Measurements from ENCODE around the gene ZER1. TPM values are rescaled to one million over a fixed set of nuclear protein-coding genes. Genes with fewer than 3 reads are reported as not detected.

ZER1 gene
- total RNA-seq, 1 donor from 2014 or later, result 37.2 TPM

- Mint-ChIP-seq H3K27ac (peak overlapping the region; percentile 94), H3K27me3 (ENCODE audit: low read depth) (no peaks in the 10 kb centered on the region), H3K36me3 (peaks cover 13% of the 10 kb centered on the region), H3K4me1 (peaks cover 4% of the 10 kb centered on the region), H3K4me3 (peak overlapping the region; percentile 46), H3K9me3 (no peaks in the 10 kb centered on the region)
- DNase-seq (ENCODE audit: low spot score in 2 of 2, unreplicated experiment in 2 of 2), result peak; percentile 47 to 74
- TF ChIP-seq, protein P1, sequence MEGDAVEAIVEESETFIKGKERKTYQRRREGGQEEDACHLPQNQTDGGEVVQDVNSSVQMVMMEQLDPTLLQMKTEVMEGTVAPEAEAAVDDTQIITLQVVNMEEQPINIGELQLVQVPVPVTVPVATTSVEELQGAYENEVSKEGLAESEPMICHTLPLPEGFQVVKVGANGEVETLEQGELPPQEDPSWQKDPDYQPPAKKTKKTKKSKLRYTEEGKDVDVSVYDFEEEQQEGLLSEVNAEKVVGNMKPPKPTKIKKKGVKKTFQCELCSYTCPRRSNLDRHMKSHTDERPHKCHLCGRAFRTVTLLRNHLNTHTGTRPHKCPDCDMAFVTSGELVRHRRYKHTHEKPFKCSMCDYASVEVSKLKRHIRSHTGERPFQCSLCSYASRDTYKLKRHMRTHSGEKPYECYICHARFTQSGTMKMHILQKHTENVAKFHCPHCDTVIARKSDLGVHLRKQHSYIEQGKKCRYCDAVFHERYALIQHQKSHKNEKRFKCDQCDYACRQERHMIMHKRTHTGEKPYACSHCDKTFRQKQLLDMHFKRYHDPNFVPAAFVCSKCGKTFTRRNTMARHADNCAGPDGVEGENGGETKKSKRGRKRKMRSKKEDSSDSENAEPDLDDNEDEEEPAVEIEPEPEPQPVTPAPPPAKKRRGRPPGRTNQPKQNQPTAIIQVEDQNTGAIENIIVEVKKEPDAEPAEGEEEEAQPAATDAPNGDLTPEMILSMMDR (IDR thresholded peaks at IDR 0.05; ENCODE audit: unreplicated experiment), result peak; percentile 46
Observed at GRCh38 chr9:128733256-128733655, 38.5 kb downstream of the ZER1 start.

DNA sequence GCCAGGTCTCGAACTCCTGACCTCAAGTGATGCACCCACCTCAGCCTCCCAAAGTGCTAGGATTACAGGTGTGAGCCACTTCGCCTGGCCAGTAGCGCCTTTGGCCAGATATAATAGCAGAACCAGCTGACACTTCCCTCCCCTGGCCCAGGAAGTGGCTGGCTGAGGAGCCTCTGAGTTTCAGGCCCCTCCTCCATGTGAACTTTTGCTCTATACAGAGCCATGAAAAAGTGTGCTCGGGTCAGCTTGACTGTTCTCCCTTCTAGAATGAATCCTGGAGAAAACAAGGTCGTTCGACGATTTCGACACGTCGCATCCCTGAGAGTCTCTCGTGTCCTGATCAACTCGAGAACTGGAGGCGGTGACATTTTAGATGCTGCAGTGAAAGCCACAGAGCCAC is 39.2 kb downstream of the ZER1 start:
- Mint-ChIP-seq H3K9me3 (no peaks in the 10 kb centered on the region), H3K27ac (peak overlapping the region; percentile 94), H3K27me3 (ENCODE audit: low read depth) (no peaks in the 10 kb centered on the region), H3K4me3 (no peak overlapping the region), H3K4me1 (peaks cover 4% of the 10 kb centered on the region), H3K36me3 (peaks cover 12% of the 10 kb centered on the region)
- DNase-seq (ENCODE audit: low spot score in 2 of 2, unreplicated experiment in 2 of 2), result no peak
- TF ChIP-seq, protein P1 (IDR thresholded peaks at IDR 0.05; ENCODE audit: unreplicated experiment), result no peak

DNA sequence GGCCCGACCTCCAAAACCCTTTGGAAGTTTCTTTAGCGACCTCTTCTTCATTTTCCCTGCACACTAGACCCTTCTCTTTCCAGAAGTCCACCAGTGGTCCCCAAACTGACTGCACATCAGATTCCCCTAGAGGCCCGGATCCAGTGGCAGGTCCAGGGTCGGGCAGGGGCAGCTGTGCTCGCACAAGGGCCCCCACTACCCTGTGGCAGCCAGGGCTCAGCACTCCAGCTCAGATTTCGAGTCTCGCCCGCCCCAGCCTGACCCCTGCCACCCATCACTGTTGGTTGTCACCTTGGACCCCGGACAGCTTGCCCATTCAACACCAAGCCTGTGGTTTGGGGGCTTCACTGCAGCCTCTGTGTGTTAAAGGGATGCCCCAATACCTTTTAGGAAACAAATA is 40.0 kb downstream of the ZER1 start:
- no peaks in the 10 kb centered on the region for H3K9me3 Mint-ChIP-seq
- no peak for DNase-seq (ENCODE audit: low spot score in 2 of 2, unreplicated experiment in 2 of 2)
- H3K4me3 Mint-ChIP-seq, result no peak overlapping the region
- H3K4me1 Mint-ChIP-seq, result peaks cover 4% of the 10 kb centered on the region
- no peaks in the 10 kb centered on the region for H3K27me3 Mint-ChIP-seq (ENCODE audit: low read depth)
- peaks cover 7% of the 10 kb centered on the region for H3K36me3 Mint-ChIP-seq
- H3K27ac Mint-ChIP-seq, result no peak overlapping the region
- TF ChIP-seq, protein P1 (IDR thresholded peaks at IDR 0.05; ENCODE audit: unreplicated experiment), result no peak

DNA sequence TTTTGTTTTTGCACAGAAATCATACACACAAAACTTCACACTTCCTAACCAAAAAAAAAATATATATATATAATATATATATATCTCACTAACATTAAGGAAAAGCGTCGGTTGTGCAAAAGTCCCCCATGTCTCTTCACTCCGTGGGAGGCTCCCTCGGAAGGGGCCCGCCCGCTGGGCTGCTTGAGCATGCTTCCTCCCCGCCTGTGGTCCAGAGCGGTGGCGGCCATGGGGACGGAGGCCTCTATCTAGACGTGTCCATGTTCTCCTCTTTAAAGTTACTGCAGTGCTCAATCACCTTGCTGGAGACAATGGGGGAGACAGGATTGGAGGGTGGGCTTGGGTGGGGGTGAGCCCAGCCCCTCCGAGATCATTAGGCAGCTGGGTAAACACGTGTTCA is 40.6 kb downstream of the ZER1 start:
- Mint-ChIP-seq H3K36me3 (peaks cover 7% of the 10 kb centered on the region), H3K27me3 (ENCODE audit: low read depth) (no peaks in the 10 kb centered on the region), H3K4me1 (peaks cover 4% of the 10 kb centered on the region), H3K27ac (no peak overlapping the region), H3K4me3 (no peak overlapping the region), H3K9me3 (no peaks in the 10 kb centered on the region)
- TF ChIP-seq, protein P1 (IDR thresholded peaks at IDR 0.05; ENCODE audit: unreplicated experiment), result no peak
- no peak for DNase-seq (ENCODE audit: low spot score in 2 of 2, unreplicated experiment in 2 of 2)

DNA sequence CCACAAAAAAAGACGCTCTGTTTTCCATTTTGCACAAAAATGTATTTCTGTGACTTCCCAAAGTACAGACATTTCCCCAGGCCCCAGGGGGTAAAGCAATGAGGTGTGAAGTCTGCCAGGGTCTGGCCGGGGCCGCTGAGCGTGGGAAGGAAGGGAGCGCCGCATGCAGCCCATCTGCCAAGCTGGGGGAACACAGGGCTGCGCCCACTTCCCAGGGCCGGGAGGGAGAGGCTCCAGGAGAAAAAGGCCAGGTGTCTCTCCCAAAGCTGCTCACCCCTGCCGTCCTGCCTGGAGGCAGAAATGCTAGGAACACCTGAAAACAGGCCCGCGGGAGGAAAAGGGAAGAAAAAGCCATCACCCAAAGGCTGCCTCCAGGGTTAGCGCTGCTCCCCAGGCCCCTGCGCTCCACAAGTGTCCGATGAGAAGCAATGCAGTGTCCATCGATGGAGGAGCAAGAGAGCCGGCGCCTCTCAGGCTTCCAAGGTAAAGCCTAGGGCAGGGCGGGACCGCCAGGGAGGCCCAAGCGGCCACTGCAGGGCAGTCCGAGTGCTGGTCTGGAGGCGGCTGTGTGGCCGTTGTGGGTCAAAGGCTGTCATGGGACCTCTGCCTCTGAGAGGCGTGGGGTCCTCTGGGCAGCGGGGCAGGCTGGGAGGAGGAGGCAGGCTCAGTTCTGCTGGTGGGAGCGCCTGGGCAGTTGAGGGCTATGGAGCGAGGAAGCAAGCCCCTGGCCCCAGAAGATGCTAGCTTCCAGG is 41.8 kb downstream of the ZER1 start:
- DNase-seq (ENCODE audit: low spot score in 2 of 2, unreplicated experiment in 2 of 2), result no peak
- H3K9me3 Mint-ChIP-seq, result no peaks in the 10 kb centered on the region
- H3K4me3 Mint-ChIP-seq, result no peak overlapping the region
- H3K4me1 Mint-ChIP-seq, result peaks cover 6% of the 10 kb centered on the region
- TF ChIP-seq, protein P1 (IDR thresholded peaks at IDR 0.05; ENCODE audit: unreplicated experiment), result no peak
- H3K27ac Mint-ChIP-seq, result no peak overlapping the region
- H3K27me3 Mint-ChIP-seq (ENCODE audit: low read depth), result no peaks in the 10 kb centered on the region
- H3K36me3 Mint-ChIP-seq, result peaks cover 3% of the 10 kb centered on the region

Measured in mesothelial cell of epicardium (in vitro differentiated cells).